Breast epithelium (tissue), 3 donors: ENCODE data around the gene TPD52L1.

Experiments used
- POLR2AphosphoS5 ChIP-seq, 3 donors: sonication (generic); formaldehyde crosslinking; IDR thresholded peaks; one replicate each; pipeline ENCODE4 v1.6.1; 2017; ENCODE audit warnings: antibody characterized with exemption in 3 of 3
- TF ChIP-seq, protein P1 (sequence below), 3 donors: fragments of 450-650 bp; IDR thresholded peaks; one replicate each; pipeline ENCODE4 v1.5.1; 2016 to 2017; ENCODE audit warnings: antibody characterized with exemption in 3 of 3, mild to moderate bottlenecking in 3 of 3, moderate library complexity in 3 of 3

- TF ChIP-seq, protein P1, sequence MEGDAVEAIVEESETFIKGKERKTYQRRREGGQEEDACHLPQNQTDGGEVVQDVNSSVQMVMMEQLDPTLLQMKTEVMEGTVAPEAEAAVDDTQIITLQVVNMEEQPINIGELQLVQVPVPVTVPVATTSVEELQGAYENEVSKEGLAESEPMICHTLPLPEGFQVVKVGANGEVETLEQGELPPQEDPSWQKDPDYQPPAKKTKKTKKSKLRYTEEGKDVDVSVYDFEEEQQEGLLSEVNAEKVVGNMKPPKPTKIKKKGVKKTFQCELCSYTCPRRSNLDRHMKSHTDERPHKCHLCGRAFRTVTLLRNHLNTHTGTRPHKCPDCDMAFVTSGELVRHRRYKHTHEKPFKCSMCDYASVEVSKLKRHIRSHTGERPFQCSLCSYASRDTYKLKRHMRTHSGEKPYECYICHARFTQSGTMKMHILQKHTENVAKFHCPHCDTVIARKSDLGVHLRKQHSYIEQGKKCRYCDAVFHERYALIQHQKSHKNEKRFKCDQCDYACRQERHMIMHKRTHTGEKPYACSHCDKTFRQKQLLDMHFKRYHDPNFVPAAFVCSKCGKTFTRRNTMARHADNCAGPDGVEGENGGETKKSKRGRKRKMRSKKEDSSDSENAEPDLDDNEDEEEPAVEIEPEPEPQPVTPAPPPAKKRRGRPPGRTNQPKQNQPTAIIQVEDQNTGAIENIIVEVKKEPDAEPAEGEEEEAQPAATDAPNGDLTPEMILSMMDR (IDR thresholded peaks at IDR 0.05) = no peak
- no peak for TF ChIP-seq POLR2AphosphoS5 (IDR thresholded peaks at IDR 0.05)
Measured at GRCh38 chr6:125296471-125296870, 142.9 kb downstream of the TPD52L1 start.
